ENCODE results near the gene KCNA5.

GRCh38 chr12:5076761-5077160 lies 33.1 kb downstream of the KCNA5 start:
- TF ChIP-seq CTCF (IDR thresholded peaks at IDR 0.05) (no peak), EZH2 (IDR thresholded peaks at IDR 0.05; ENCODE audit: borderline replicate concordance, insufficient read depth, low read depth, low read length, poor library complexity, severe bottlenecking) (no peak)

All from B cell (primary cell).